Esophagus muscularis mucosa (tissue), 3 donors: ENCODE measurements around the gene PBX3.

ENCODE experiments used
- CTCF ChIP-seq, 3 experiments: fragments of 200-600 bp in 2 of 3; fragments of 450-650 bp in 1 of 3; sonication (generic) in 2 of 3; IDR thresholded peaks; one replicate each; pipeline ENCODE4 v1.5.1; 2017 to 2019; ENCODE audit warnings: antibody characterized with exemption in 3 of 3, mild to moderate bottlenecking in 2 of 3, moderate library complexity in 1 of 3
- POLR2A ChIP-seq: fragments of 450-650 bp; IDR thresholded peaks from one replicate; pipeline ENCODE4 v1.6.1; 2017; ENCODE audit warnings: antibody characterized with exemption, moderate library complexity, mild to moderate bottlenecking, low read depth
- POLR2AphosphoS5 ChIP-seq, 2 donors: sonication (generic); formaldehyde crosslinking; IDR thresholded peaks; one replicate each; pipeline ENCODE4 v1.6.1; 2017; ENCODE audit warnings: antibody characterized with exemption in 2 of 2

- TF ChIP-seq POLR2A (no peak), CTCF (IDR thresholded peaks at IDR 0.05) (no peak), POLR2AphosphoS5 (IDR thresholded peaks at IDR 0.05) (no peak)
These were observed 238.2 kb downstream of the PBX3 start for GRCh38 chr9:125985142-125985997.
